HG03442 (cell line): ENCODE results near the gene PPP1R14C.

Source experiments
- ATAC-seq: cut with Tn5 transposase; IDR thresholded peaks from one replicate; pipeline ENCODE4 v1.9.1; 2021; ENCODE audit warnings: mild to moderate bottlenecking, moderate library complexity; ENCODE audit not compliant: unreplicated experiment

Gene PPP1R14C

GRCh38 chr6:150142670-150143515 lies at the start of gene PPP1R14C:
TSS of gene PPP1R14C (plus strand) at chr6:150143044. CDS start at chr6:150143193, 149 bp downstream.
- no peak for ATAC-seq

GRCh38 chr6:150093397-150093796 lies 49.4 kb upstream of the PPP1R14C start:
- no peak for ATAC-seq

GRCh38 chr6:150098155-150098554 lies 44.7 kb upstream of the PPP1R14C start:
- ATAC-seq = no peak

- no peak for ATAC-seq
Measured at GRCh38 chr6:150099546-150099945, 43.3 kb upstream of the PPP1R14C start.

GRCh38 chr6:150099953-150100352 lies 42.9 kb upstream of the PPP1R14C start:
- no peak for ATAC-seq

GRCh38 chr6:150100745-150101144 lies 42.1 kb upstream of the PPP1R14C start:
- ATAC-seq = no peak

- no peak for ATAC-seq
Measured at GRCh38 chr6:150102750-150103270, 40.0 kb upstream of the PPP1R14C start.

- no peak for ATAC-seq
Measured at GRCh38 chr6:150112233-150112632, 30.6 kb upstream of the PPP1R14C start.

- ATAC-seq = no peak
Measured at GRCh38 chr6:150115769-150116168, 27.1 kb upstream of the PPP1R14C start.

- ATAC-seq = no peak
Measured at GRCh38 chr6:150116200-150116800, 26.5 kb upstream of the PPP1R14C start.

GRCh38 chr6:150118203-150118602 lies 24.6 kb upstream of the PPP1R14C start:
- no peak for ATAC-seq

- ATAC-seq = no peak
Measured at GRCh38 chr6:150118627-150119026, 24.2 kb upstream of the PPP1R14C start.

GRCh38 chr6:150119173-150119572 lies 23.7 kb upstream of the PPP1R14C start:
- no peak for ATAC-seq

GRCh38 chr6:150123645-150124044 lies 19.2 kb upstream of the PPP1R14C start:
- ATAC-seq = no peak

GRCh38 chr6:150124235-150124634 lies 18.6 kb upstream of the PPP1R14C start:
- no peak for ATAC-seq

GRCh38 chr6:150126641-150127291 lies 16.1 kb upstream of the PPP1R14C start:
- ATAC-seq = no peak

GRCh38 chr6:150128425-150128824 lies 14.4 kb upstream of the PPP1R14C start:
- no peak for ATAC-seq

GRCh38 chr6:150129616-150130505 lies 13.0 kb upstream of the PPP1R14C start:
- ATAC-seq = no peak

- ATAC-seq = no peak
Measured at GRCh38 chr6:150133686-150134085, 9.2 kb upstream of the PPP1R14C start.

- no peak for ATAC-seq
Measured at GRCh38 chr6:150134280-150134920, 8.4 kb upstream of the PPP1R14C start.
